A673 (cell line): ENCODE measurements around the gene FBXW4. TPM values are rescaled to one million over a fixed set of nuclear protein-coding genes. Genes with fewer than 3 reads are reported as not detected.
A peak's percentile ranks its signal among the peaks of the same experiment; 100 is the strongest.

ENCODE experiments used
- BruUV-seq: library from RNA; stranded (reverse); fragments of 400-500 nt; replicated peaks from 2 replicates; lab custom pipeline; 2021; lab: Mats Ljungman, UMichigan
- CTCF ChIA-PET: fragments of 300-600 bp; sonication (Branson Sonifier 250); formaldehyde crosslinking; loops from one replicate; lab custom pipeline; 2022; ENCODE audit warnings: antibody characterized with exemption; lab: Charles Lee
- POLR2A ChIA-PET: fragments of 300-600 bp; sonication (Branson Sonifier 250); formaldehyde crosslinking; loops from one replicate; lab custom pipeline; 2022; ENCODE audit warnings: antibody characterized with exemption; ENCODE audit not compliant: low non-redundant PET; lab: Charles Lee
- DNase-seq: peaks from one replicate; pipeline ENCODE4 v3.0.0-alpha.2; 2015; ENCODE audit warnings: low spot score
- H3K27ac ChIP-seq: fragments of 200-600 bp; sonication (generic); 2 replicates; pipeline ENCODE4 v1.5.1; 2016; ENCODE audit warnings: mixed run types, low read depth, mild to moderate bottlenecking, mixed read lengths, antibody characterized with exemption, low read length; ENCODE audit not compliant: poor library complexity, severe bottlenecking
- H3K27me3 ChIP-seq: fragments of 200-600 bp; sonication (generic); replicated peaks from 2 replicates; pipeline ENCODE4 v1.6.1; 2017; ENCODE audit warnings: mixed run types, low read depth, mild to moderate bottlenecking, mixed read lengths, antibody characterized with exemption, low read length; ENCODE audit not compliant: insufficient read depth, poor library complexity
- H3K36me3 ChIP-seq: fragments of 200-600 bp; sonication (generic); 2 replicates; pipeline ENCODE4 v1.6.1; 2016; ENCODE audit warnings: mixed run types, mild to moderate bottlenecking, mixed read lengths, antibody characterized with exemption, low read length; ENCODE audit not compliant: insufficient read depth, poor library complexity, severe bottlenecking
- H3K4me1 ChIP-seq: fragments of 200-600 bp; sonication (generic); 2 replicates; pipeline ENCODE4 v1.6.1; 2017; ENCODE audit warnings: mixed run types, mild to moderate bottlenecking, mixed read lengths, antibody characterized with exemption, low read length; ENCODE audit not compliant: insufficient read depth, poor library complexity, severe bottlenecking
- H3K4me3 ChIP-seq: fragments of 200-600 bp; sonication (generic); 2 replicates; pipeline ENCODE4 v1.5.1; 2016; ENCODE audit warnings: low read depth, mixed run types, mild to moderate bottlenecking, mixed read lengths, low read length; ENCODE audit not compliant: poor library complexity, severe bottlenecking
- H3K9me3 ChIP-seq: fragments of 200-600 bp; sonication (generic); 2 replicates; pipeline ENCODE4 v1.6.1; 2016; ENCODE audit warnings: mixed run types, low read depth, mild to moderate bottlenecking, mixed read lengths, antibody characterized with exemption, low read length; ENCODE audit not compliant: poor library complexity, severe bottlenecking
- EZH2 ChIP-seq: fragments of 200-600 bp; sonication (generic); IDR thresholded peaks from 2 replicates; pipeline ENCODE4 v1.6.1; 2017; ENCODE audit warnings: borderline replicate concordance, low read depth, mild to moderate bottlenecking, mixed read lengths, antibody characterized with exemption, low read length; ENCODE audit not compliant: poor library complexity, severe bottlenecking
- intact Hi-C: fragments of 100-400 bp; cut with micrococcal nuclease; formaldehyde crosslinking; loops from one replicate; pipeline ENCODE4 v1.10.0; 2022; ENCODE audit not compliant: unreplicated experiment
- total RNA-seq: library from RNA; stranded (reverse); gene quantifications from 2 replicates; pipeline ENCODE4 v1.2.3, GENCODE V29; 2021
- TF ChIP-seq, protein P1 (sequence below): fragments of 300-800, 200-600 bp; sonication (generic); conservative IDR thresholded peaks from 2 replicates; pipeline ENCODE4 v1.5.1; 2017; ENCODE audit warnings: low read depth, mild to moderate bottlenecking, antibody characterized with exemption, low read length, moderate library complexity, mixed read lengths

Gene FBXW4
- total RNA-seq, 1 experiment from 2014 or later, result 19.5 TPM

DNA sequence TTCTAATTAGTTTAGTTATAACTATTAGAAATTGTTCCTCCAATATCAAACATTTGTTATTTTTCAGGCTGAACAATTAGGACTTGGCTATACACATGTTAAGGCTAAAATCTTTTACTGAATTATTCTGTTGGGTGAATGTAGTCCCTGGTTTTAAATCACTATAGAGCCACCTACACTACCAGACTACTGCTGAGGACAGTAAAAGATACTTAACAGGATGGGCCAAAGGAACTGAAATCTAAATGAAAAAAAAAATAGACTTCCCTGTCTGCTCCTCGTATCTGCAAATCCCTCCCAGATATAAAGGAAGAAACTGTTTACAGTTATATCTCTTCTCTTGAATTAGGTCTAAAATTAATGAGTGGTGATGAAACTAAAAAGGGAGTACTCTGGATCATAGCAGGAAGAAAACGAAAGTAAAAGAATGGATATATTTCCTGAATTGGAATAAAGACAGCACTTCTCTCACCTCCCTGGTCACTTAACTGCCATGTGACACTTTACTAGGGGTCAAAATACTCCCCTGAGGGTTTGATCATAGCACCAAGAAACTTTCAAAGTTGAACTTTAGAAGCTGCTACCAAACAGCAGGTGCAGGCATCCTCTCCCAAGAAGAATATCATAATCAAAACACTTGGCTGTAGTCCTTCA is 12.7 kb downstream of the FBXW4 start:
- ChIA-PET CTCF (no interaction called here), POLR2A (no interaction called here)
- Histone ChIP-seq H3K27ac (no peak overlapping the region), H3K4me3 (peak overlapping the region; percentile 9), H3K4me1 (no peaks in the 10 kb centered on the region), H3K27me3 (no peaks in the 10 kb centered on the region), H3K36me3 (no peaks in the 10 kb centered on the region), H3K9me3 (no peaks in the 10 kb centered on the region)
- intact Hi-C loops, result no loop called here
- TF ChIP-seq, protein P1, sequence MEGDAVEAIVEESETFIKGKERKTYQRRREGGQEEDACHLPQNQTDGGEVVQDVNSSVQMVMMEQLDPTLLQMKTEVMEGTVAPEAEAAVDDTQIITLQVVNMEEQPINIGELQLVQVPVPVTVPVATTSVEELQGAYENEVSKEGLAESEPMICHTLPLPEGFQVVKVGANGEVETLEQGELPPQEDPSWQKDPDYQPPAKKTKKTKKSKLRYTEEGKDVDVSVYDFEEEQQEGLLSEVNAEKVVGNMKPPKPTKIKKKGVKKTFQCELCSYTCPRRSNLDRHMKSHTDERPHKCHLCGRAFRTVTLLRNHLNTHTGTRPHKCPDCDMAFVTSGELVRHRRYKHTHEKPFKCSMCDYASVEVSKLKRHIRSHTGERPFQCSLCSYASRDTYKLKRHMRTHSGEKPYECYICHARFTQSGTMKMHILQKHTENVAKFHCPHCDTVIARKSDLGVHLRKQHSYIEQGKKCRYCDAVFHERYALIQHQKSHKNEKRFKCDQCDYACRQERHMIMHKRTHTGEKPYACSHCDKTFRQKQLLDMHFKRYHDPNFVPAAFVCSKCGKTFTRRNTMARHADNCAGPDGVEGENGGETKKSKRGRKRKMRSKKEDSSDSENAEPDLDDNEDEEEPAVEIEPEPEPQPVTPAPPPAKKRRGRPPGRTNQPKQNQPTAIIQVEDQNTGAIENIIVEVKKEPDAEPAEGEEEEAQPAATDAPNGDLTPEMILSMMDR, result no peak
- TF ChIP-seq EZH2, result no peak
- DNase-seq, result no peak
- no TSS peak for BruUV-seq

DNA sequence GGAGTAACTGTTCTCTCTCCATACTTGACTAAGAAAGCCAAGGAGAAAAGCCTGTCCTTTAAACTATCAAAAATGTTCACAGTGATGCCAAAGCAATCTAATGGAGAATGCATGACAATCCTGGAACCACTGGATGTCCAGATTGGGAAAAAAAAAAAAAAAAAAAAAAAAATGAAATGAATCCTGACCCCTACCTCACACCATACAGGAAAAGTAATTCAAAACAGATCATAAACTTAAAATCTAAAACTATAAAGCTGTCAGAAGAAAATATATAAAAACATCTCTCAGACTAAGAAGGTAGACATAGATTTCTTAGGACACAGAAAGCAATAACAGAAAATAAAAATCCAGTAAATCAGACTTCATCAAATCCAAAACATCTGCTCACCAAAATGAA is 18.4 kb downstream of the FBXW4 start:
- H3K36me3 ChIP-seq, result peaks cover 5% of the 10 kb centered on the region
- no TSS peak for BruUV-seq
- no peak overlapping the region for H3K27ac ChIP-seq
- POLR2A ChIA-PET, result no interaction called here
- no peak overlapping the region for H3K4me3 ChIP-seq
- H3K27me3 ChIP-seq, result no peaks in the 10 kb centered on the region
- DNase-seq, result no peak
- intact Hi-C loops, result no loop called here
- H3K9me3 ChIP-seq, result no peaks in the 10 kb centered on the region
- H3K4me1 ChIP-seq, result no peaks in the 10 kb centered on the region
- CTCF ChIA-PET, result no interaction called here
- TF ChIP-seq EZH2, result no peak
- TF ChIP-seq, protein P1, result no peak

DNA sequence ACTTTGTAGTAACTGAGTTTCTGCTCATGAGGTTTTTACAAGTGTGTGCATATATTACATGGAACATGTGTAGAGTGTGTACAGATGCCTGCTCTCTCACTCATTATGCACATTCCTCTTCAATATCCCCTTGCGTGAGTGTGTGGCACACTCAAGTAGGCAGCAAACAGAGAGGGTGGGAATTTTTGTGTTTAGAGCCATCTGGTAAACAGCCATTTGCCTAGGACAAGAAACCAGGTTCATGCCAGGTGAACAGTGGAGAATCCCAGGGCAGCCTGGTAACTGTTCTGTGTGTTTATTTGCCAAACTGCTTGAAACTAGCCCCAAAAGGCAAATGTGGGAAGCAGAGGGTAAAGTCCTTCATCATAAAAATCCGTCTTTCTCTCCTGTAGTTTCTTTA is 19.9 kb downstream of the FBXW4 start:
- BruUV-seq, result no TSS peak
- no peak for TF ChIP-seq EZH2
- TF ChIP-seq, protein P1, result no peak
- Histone ChIP-seq H3K27me3 (no peaks in the 10 kb centered on the region), H3K4me1 (no peaks in the 10 kb centered on the region), H3K36me3 (peaks cover 5% of the 10 kb centered on the region), H3K4me3 (no peak overlapping the region), H3K9me3 (no peaks in the 10 kb centered on the region), H3K27ac (no peak overlapping the region)
- ChIA-PET CTCF (no interaction called here), POLR2A (no interaction called here)
- intact Hi-C loops, result no loop called here
- DNase-seq, result no peak
